GM18508 (cell line): ENCODE results near the gene APLP1.
"Not testable (repeated sequence)": the region's sequence is repeated elsewhere in the genome, so short reads cannot be mapped to it uniquely, and the experiment has no call there.

Source experiments
- ATAC-seq: cut with Tn5 transposase; IDR thresholded peaks from one replicate; pipeline ENCODE4 v1.9.1; 2021; ENCODE audit warnings: moderate number of reproducible peaks; ENCODE audit not compliant: insufficient read depth, unreplicated experiment

APLP1 gene

DNA sequence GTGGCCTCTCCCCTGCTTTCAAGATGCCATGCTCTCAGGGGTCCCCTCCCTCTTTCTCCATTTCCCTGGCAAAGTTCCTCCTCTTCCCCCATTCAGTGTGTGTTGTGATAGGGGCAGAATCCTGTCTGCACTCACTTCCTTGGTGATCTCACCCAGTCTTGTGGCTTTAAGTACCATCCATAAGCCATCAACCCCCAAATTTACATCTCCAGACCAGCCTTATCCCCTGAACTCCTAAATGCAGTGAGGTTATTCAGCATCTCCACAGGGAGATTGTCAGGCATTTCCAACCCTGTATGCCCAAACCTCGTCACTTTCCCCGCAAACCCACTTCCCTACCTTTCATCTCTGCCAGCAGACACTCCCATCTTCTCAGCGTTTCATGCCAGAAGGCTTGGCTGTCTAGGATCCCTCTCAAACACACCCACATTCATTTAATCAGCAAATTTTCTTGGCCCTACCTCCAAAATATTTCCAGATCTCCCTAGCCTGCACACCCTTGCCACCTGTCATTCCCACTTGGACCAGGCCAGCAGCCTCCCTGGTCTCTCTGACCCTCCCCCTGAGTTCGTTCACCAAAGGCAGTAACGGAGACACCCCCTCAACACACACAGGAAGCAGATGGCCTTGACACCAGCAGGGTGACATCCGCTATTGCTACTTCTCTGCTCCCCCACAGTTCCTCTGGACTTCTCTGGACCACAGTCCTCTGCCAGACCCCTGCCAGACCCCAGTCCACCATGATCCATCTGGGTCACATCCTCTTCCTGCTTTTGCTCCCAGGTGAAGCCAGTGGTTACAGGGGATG is 33.7 kb downstream of the APLP1 start, which contains the start of gene HCST:
HCST (plus strand) TSS at position 676 of the 808 bp plus-strand sequence; CDS start at position 741, 65 bp downstream.
- ATAC-seq, result no peak

DNA sequence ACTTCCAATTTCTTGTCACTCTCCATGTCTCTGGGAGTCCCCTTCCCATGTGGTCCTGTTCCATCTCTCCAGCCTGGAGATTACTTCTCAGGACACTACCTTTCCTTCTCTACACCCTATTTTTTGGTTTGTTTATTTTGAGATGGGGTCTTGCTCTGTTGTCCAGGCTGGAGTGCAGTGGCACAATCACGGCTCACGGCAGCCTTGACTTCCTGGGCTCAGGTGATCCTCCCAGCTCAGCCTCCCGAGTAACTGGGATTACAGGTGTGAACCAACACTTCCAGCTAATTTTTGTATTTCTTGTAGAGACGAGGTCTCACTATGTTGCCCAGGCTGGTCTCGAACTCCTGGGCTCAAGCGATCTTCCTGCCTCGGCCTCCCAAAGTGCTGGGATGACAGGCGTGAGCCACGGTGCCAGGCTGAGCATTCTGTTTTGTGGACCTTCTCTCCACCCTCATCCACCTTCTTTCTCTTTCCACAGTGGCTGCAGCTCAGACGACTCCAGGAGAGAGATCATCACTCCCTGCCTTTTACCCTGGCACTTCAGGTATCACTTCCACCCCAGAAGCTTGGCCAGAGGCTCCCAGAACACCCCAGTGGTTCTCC is 34.6 kb downstream of the APLP1 start:
- no peak for ATAC-seq

DNA sequence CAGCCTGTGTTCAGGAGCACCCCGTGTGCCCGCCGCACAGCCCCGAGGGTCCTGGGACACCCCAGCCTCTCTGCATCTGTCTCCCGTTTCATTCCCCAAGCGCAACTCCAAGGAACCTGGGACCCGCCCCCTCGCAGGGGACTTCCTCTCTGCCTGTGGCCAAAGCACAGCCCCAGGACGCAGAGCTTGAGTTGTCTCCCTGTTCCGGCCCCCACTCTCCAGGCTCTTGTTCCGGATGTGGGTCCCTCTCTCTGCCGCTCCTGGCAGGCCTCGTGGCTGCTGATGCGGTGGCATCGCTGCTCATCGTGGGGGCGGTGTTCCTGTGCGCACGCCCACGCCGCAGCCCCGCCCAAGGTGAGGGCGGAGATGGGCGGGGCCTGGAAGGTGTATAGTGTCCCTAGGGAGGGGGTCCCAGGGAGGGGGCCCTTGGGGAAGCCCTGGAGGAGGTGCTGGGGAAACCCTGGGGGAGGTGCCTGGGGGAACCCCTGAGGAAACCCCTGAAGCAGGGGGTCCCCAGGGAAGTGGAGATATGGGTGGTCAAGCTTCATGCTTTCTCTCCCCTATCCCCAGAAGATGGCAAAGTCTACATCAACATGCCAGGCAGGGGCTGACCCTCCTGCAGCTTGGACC is 35.3 kb downstream of the APLP1 start:
- no peak for ATAC-seq

DNA sequence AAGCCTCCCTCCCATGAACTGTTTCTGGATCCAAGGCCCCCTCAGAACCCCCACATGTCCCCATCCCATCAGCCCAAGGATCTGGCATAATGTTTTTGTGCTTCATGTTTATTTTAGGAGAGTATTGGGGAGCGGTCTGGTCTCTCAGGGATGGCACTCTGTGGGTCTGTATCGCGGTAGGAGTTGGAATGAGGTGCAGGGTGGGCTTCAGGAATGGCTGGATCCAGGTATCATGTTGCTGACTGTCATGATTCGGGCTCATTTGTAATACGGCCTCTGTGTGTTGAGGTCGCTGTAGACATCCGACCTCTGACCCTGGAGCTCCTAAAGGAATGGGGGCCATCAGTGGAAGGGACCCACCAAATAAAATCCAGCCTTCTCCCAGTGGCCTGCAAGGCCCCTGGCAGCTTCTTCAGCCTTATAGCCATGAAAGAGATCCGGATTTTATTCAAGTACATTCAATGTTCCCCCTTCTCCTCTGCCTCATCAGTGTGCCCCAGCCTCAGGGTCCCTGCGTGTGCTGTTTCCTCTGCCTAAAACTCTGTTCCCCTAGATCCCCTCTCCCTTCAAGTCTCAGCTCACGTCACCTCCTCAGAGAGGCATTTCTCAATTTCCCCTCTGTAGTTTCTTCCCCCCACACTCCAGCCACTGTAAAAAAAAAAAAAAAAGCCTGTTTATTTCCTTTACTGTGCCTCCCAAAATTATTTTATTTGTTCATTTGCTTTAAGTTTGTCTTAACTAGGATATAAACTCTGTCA is 36.1 kb downstream of the APLP1 start:
- no peak for ATAC-seq

DNA sequence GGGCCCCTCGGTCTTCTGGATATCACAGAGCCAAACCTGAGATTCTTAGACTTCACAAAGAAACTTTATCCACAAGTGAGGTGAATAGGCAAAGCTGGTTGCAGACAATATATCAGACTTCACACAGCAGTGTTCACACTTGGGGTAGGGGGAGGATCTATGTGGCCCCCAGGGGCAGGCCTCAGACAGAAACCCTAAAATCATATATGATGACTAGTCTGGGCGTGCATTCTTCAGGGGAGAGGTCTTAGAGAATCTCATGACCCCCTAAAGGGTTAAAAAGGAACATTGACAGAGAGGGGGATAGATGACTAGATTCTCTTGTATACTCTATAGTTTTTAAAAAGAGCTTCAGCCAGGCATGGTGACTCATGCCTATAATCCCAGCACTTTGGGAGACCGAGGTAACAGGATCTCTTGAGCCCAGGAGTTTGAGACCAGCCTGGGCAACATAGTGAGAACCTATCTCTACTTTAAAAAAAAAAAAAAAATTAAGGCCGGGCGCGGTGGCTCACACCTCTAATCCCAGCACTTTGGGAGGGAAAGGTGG is 36.9 kb downstream of the APLP1 start:
- no peak for ATAC-seq

DNA sequence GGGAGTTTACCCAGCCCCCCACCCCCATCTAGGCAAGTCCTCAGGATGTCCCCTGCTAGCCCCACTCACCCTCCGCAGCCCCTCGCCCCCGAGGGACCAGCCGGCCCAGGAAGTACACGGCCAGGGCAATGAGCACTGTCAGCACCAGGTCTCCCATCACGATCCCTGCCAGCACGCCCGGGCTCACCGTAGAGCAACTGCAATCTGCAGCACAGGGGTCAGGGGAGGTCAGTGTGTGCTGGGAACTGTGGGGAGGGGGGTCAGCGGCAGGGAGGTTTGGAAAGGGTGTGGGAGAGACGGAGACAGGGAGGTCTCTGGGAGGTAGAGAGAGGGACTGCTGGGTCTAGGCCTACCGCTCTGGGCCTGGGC is 39.0 kb downstream of the APLP1 start:
- no peak for ATAC-seq

DNA sequence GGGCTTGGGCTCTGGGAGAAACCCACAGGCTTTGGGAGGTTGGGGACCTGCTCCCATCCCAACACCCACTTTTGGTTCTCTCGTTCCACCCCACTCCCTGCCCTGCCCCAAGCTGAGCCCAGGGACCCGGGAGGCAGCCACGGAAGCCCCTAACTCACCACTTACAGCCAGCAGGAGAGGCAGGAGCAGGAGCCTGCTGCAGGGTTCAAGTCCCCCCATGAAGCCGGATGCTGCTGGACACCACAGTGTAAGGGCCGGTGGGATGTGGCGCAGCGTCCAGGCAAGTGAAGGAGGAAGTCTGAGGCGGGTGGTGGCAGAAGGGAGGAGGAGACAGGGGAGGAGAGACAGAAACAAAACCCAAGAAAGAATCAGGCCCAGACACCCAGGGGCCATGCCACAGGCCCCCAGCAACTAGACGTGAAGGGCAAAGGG is 39.7 kb downstream of the APLP1 start, which contains the start of gene TYROBP:
TYROBP (minus strand) TSS at position 286 of the 432 bp plus-strand sequence; CDS start at position 219, 67 bp downstream.
- ATAC-seq, result no peak

DNA sequence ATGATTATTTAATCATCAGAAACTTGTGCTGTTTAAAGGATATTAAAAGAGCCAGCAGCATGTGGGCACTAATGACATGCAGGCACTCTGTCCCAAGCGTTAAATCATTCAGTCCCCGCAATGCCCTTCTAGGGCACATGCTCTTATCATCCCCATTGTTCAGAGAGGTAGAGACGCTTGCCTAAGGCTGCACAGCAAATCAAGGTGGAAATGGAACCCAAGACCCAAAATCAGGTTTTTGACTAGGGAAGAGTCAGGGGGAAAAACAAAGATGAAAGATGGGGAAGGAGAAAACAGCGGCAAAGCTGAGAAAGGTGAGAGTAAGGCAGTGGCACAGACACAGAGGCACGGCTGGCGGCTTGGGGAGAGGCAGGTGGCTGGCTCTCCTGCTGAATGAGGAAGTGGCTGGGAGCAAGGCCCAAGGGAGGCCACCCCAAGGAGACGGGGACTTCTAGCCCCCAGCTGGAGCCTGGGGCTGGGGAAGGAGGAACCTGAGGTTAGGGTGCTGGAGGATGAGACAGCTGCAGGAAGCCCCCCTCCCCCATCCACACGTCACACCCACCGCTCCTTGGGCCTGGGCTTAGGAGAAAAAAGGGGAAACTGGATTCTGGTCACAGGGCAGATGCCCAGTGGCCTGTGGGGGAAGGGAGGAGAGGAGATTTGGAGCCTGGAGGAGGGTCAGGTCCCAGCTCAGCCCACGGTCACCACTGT is 40.8 kb downstream of the APLP1 start:
- ATAC-seq, result no peak

DNA sequence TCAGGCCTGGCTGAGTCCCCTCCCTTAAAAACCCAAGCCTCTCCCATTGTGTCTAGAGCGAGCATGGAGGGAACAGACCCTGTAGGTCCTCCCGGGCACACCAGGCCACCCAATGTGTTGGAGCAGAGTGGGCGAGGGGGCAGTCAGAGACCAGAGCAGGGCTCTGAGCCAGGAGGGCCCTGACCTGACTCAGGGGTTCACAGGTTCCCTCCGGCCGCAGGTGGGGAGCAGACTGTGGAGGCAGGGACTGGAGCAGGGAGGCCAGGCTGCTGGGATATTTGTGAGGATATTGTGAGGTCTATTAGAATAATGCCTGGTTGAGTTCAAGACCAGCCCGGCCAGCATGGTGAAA is 41.3 kb downstream of the APLP1 start:
- ATAC-seq, result no peak

DNA sequence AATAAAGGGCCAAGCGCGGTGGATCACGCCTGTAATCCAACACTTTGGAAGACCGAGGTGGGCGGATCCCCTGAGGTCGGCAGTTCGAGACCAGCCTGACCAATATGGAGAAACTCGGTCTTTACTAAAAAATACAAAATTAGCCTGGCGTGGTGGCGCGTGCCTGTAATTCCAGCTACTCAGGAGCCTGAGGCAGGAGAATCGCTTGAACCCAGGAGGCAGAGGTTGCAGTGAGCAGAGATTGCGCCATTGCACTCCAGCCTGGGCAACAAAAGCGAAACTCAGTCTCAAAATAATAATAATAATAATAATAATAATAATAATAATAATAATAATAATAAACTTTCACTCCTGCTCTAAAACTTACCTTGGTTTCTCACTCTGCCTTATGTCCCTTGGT is 42.0 kb downstream of the APLP1 start:
- not testable (repeated sequence) for ATAC-seq

DNA sequence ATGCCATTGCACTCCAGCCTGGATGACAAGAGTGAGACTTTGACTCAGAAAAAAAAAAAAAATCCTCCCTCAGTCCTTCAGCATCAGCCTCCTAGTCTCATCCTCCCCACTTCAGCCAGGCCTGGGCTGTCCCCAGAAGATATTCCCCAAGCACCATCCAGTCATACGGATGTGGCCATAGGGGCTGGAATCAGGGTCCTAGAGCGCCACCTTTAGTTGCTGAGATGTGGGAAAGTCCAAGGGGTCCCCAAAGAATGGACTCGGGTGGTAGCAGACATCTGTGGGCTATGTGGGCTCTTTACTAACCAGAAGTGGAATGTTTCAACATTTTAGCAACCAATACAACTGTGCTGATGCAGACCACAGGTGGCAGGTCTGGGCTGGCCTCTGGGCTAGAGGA is 42.8 kb downstream of the APLP1 start:
- no peak for ATAC-seq

DNA sequence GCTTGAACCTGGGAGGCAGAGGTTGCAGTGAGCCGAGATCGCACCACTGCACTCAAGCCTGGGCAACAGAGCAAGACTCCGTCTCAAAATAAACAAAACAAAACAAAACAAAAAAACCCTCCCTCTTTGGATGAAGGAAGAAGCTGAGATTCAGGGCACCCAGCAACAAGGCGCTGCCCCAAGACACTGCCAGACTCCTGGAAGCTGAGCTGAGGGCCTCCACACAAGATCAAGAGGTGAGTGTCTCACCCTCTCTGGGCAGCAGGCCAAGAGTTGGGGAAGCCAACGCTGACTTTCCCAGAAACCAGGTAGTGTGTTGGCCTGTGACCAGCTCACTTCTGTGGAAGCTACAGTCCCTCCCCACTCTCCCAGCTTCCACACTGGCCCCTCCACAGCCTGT is 43.4 kb downstream of the APLP1 start:
- no peak for ATAC-seq

DNA sequence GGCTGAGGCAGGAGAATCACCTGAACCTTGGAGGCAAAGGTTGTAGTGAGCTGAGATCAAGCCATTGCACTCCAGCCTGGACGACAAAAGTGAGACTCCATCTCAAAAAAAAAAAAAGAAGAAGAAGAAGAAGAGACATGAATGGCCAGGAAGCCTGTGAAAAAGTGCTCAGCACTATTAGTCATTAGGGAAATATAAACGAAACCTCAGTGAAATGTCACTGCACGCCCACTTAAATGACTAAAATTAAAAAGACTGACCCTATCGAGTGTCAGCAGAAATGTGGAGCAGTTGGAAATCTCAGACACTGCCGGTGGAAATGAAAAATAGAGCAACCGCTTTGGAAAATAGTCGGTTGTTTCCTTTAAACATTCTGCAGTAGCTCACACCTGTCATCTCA is 45.2 kb downstream of the APLP1 start:
- no peak for ATAC-seq

DNA sequence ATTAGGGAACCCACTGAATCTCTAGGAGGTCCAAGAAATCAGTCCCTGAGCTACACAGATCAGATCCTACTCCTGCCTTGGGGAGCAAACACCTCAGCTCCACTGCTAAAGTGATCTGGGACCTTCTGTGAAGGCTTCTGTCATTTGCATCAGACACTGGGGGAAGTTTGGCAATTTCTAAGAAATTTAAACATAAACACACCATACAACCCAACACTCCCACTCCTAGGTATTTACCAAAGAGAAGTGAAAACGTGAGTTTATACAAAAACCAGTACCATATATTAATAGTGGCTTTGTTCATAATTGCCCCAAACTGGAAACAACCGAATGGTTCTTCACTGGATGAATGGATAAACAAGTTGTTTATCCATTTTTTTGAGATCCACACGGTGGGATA is 47.1 kb downstream of the APLP1 start:
- no peak for ATAC-seq

DNA sequence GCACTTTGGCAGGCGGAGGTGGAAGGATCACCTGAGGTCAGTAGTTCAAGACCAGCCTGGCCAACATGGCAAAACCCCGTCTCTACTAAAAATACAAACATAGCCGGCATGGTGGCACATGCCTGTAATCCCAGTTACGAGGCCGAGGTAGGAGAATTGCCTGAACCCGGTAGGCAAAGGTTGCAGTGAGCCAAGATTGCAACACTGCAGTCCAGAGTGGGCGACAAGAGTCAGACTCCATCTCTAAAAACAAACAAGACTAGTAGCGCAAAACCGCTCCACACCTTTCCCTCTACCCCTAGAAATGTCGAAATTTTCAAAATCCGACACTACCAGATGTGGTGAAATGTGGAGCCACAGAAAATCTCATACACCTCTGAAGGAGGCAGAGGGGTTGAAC is 50.9 kb downstream of the APLP1 start:
- no peak for ATAC-seq

DNA sequence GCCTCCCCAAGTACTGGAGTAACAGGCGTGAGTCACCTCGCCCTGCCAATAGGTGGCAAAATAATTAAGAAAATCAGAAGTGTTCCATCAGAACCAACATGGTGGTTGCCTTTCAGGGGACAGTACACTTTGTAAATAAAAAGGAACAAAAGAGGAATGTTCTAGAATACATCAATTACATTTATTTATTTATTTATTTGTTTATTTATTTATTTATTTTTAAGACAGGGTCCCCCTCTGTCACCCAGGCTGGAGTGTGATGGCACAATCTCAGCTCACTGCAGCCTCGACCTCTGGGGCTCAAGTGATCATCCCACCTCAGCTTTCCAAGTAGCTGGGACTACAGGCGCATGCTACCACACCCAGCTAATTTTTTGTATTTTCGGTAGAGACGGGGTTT is 52.6 kb downstream of the APLP1 start:
- ATAC-seq, result no peak

DNA sequence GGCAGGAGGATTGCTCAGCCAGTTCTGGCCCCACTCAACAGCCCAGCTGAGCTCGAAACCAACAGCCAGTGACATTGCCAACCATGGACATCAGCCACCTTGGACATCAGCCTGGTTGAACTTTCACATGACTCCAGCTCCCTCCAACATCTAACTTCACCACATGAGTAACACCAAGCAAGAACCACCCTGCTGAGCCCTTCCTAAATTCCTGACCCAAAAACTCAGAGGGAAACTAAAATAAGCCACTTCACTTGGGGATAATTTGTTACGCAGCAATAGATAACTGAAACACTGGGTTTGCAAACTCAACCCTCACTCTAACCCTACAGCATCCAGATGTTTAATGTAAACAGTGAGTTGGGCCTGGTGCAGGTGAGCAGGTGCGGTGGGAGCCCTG is 57.1 kb downstream of the APLP1 start:
- ATAC-seq, result no peak

DNA sequence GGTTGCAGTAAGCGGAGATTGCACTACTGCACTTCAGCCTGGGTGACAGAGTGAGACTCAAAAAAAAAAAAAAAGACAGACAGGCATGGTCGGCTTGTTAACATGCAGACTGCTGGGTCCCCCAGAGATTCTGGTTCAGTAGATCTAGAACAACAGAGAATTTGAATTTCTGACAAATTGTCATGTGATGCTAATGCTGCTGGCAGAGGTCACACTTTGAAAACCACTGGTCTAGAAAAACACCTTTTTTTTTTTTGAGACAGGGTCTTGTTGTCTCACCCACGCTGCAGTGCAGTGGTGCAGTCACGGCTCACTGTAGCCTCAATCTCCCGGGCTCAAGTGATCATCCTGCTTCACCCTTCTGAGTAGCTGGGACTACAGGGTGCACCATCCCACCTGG is 60.1 kb downstream of the APLP1 start:
- ATAC-seq, result no peak
